22Rv1 (cell line): Measurements from ENCODE around the gene LYG1.

Experiments
- H3K27ac ChIP-seq: fragments of 450-650 bp; 2 replicates; pipeline ENCODE4 v1.5.1; 2017
- CTCF ChIP-seq: fragments of 450-650 bp; IDR thresholded peaks from 2 replicates; pipeline ENCODE4 v1.5.1; 2017; ENCODE audit warnings: mild to moderate bottlenecking
- ZFX ChIP-seq: fragments of 450-650 bp; IDR thresholded peaks from 2 replicates; pipeline ENCODE4 v1.6.1; 2017; ENCODE audit warnings: antibody characterized with exemption, borderline replicate concordance

LYG1 gene

GRCh38 chr2:99260184-99260583 is 40.8 kb downstream of the LYG1 start:
- no peak overlapping the region for H3K27ac ChIP-seq
- TF ChIP-seq ZFX = no peak
- TF ChIP-seq CTCF = no peak

GRCh38 chr2:99259465-99259864 is 41.5 kb downstream of the LYG1 start:
- no peak overlapping the region for H3K27ac ChIP-seq
- TF ChIP-seq CTCF (no peak), ZFX (no peak)

DNA sequence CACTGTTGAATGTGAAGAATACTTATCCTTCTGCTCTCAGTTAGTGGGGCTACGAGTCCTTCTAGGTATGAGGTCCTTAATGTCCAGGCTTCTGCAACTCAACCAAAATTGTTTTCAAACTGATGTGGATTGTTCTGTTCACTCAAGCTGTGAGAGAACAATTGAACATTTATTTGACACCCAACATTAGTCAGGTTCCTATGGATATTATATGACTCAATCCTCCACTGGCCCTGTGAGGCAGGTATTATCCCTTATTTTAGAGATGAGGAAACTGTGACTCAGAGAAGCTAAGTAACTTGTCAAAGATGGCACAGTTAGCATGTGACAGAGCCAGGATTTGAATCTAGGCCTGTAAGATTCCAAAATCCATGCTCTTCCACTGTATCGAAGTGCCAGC is 44.3 kb downstream of the LYG1 start:
- TF ChIP-seq CTCF (no peak), ZFX (no peak)
- no peak overlapping the region for H3K27ac ChIP-seq

DNA sequence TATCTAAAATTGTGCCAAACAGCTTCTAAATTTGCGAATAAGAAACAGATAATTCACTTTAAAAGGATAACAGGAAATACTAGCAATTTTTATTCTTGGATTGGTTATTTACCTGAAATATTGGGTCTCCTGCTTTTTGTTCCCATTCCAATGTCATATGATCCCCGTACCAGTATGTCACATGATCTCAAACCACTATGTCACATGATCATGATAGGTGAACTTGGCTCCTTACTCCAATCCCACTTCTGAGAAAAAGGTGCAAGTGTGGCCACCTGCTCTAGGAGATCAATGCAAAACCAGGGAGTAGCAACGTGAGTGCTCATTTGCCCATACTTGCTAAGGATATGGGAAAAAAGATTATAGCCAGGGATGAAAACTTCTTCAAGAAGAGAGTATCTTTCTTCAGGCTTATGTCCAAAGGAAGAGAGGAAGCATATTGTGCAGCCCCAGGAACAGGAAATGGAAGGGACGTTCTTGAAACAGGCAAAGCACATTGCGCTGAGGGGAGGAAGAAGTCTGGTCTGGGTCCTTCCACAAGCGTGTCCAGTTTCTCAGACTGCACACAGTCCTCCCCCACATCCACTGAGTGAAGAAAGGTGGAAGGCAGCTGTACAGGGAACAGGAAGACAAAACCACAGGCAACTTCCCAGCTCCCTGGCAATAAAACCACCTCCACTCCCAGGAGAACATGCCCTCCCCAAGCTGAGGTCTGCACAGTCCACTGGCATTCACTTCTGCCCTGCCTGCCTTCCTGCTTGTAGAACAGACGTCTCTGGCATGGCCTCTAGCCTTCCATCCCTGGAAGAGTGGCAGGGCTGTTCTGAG is 45.3 kb downstream of the LYG1 start, which contains the start of gene LYG2:
LYG2 (minus strand) TSS at position 176 of the 828 bp plus-strand sequence. CDS start 1,406 bp downstream, outside the sequence.
- no peak within 1 kb of the TSS for H3K27ac ChIP-seq
- no peak for TF ChIP-seq CTCF
- TF ChIP-seq ZFX = no peak

- no peak overlapping the region for H3K27ac ChIP-seq
- TF ChIP-seq CTCF = no peak
- no peak for TF ChIP-seq ZFX
Measured at GRCh38 chr2:99249951-99250350, 51.0 kb downstream of the LYG1 start.

DNA sequence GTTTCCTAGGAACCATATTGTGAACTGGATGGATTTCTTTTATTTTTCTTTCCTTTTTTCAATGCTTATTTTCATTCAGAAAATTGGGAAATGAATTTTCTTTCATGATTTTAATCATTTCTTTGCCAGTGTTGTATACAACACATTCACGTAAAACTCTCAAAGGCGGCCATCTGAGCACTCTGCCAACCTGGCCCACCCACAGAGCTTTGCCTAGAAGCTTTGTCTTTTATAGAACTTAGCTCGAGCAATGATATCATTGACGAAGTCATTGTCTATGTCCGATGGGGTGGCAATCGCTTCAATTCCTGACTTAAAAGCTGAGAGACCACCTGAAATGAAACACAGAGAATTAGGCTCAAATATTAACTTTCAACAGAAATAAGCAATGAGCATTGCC is 58.8 kb downstream of the LYG1 start:
- TF ChIP-seq CTCF (no peak), ZFX (no peak)
- no peak overlapping the region for H3K27ac ChIP-seq

DNA sequence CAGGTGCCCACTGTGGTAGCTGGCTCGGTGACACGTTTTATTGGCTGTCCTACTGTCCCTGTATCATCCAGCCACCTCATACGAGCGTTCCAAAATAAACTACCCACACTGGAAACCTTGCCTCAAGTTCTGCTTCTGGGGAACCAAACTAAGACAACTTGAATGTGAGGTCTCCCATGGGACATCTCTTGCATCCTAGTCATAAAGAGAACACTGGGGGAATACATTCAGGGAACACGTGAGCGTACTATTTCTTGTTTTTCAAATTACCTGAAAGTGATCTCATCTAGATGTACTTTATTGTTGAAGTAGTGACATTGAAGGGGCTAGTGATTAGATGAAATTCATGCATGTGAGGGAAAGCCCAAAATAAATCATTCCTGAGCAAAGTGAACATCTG is 60.6 kb downstream of the LYG1 start:
- no peak overlapping the region for H3K27ac ChIP-seq
- TF ChIP-seq CTCF = no peak
- TF ChIP-seq ZFX = no peak
